Activated naive CD4-positive, alpha-beta T cell treated with anti-CD3 and anti-CD28 coated beads for 36 hours (primary cell): ENCODE measurements around the gene ATRIP. TPM values are rescaled to one million over a fixed set of nuclear protein-coding genes. Genes with fewer than 3 reads are reported as not detected.
A peak's percentile ranks its signal among the peaks of the same experiment; 100 is the strongest.
"Not testable (repeated sequence)": the region's sequence is repeated elsewhere in the genome, so short reads cannot be mapped to it uniquely, and the experiment has no call there.

Source experiments
- CTCF ChIA-PET: fragments of 350-600 bp; sonication (Branson Sonifier 250); formaldehyde crosslinking; loops from one replicate; lab custom pipeline; 2021; ENCODE audit warnings: antibody characterized with exemption; lab: Charles Lee
- DNase-seq: peaks from one replicate; pipeline ENCODE4 v3.0.0-alpha.2; 2020
- H3K27ac Mint-ChIP-seq: one replicate; pipeline ENCODE4 v1.8.0; 2021; ENCODE audit warnings: mild to moderate bottlenecking, mixed read lengths
- H3K27me3 Mint-ChIP-seq: one replicate; pipeline ENCODE4 v1.8.0; 2021; ENCODE audit warnings: low read depth, mixed read lengths
- H3K36me3 Mint-ChIP-seq: one replicate; pipeline ENCODE4 v1.8.0; 2021; ENCODE audit warnings: low read depth, mixed read lengths
- H3K4me1 Mint-ChIP-seq: one replicate; pipeline ENCODE4 v1.8.0; 2021; ENCODE audit warnings: low read depth, mixed read lengths
- H3K4me3 Mint-ChIP-seq: one replicate; pipeline ENCODE4 v1.8.0; 2021; ENCODE audit warnings: mild to moderate bottlenecking, moderate library complexity, mixed read lengths
- H3K9me3 Mint-ChIP-seq: one replicate; pipeline ENCODE4 v1.8.0; 2021; ENCODE audit warnings: mixed read lengths
- intact Hi-C: fragments of 100-400 bp; cut with micrococcal nuclease; formaldehyde crosslinking; loops from one replicate; pipeline ENCODE4 v1.15.1; 2023
- total RNA-seq, 2 experiments: library from RNA; stranded (reverse); gene quantifications; one replicate each; pipeline ENCODE4 v1.2.3, GENCODE V29; 2021

Gene ATRIP
- total RNA-seq, 2 experiments from 2014 or later = 8.9 to 10.0 TPM

GRCh38 chr3:48456456-48456855, 9.9 kb downstream of the ATRIP start:
- no peak overlapping the region for H3K27ac Mint-ChIP-seq
- no peaks in the 10 kb centered on the region for H3K27me3 Mint-ChIP-seq
- CTCF ChIA-PET = interaction anchor here (0.6 to 6.5 kb wide), 4 partner anchors 8 to 720 kb away, joined by 3 to 38 read pairs (median 3); no protein-coding TSS in a partner anchor
- peaks cover 34% of the 10 kb centered on the region for H3K36me3 Mint-ChIP-seq
- no peak for DNase-seq
- intact Hi-C loops = no loop called here
- no peaks in the 10 kb centered on the region for H3K9me3 Mint-ChIP-seq
- no peaks in the 10 kb centered on the region for H3K4me1 Mint-ChIP-seq
- no peak overlapping the region for H3K4me3 Mint-ChIP-seq

- H3K9me3 Mint-ChIP-seq = no peaks in the 10 kb centered on the region
- H3K4me3 Mint-ChIP-seq = no peak overlapping the region
- H3K36me3 Mint-ChIP-seq = peaks cover 22% of the 10 kb centered on the region
- no peak for DNase-seq
- no peaks in the 10 kb centered on the region for H3K4me1 Mint-ChIP-seq
- H3K27ac Mint-ChIP-seq = no peak overlapping the region
- intact Hi-C loops = no loop called here
- no peaks in the 10 kb centered on the region for H3K27me3 Mint-ChIP-seq
- CTCF ChIA-PET = interaction anchor here (0.6 to 1.4 kb wide), 3 partner anchors 23 to 220 kb away, joined by 3 to 4 read pairs (median 4); no protein-coding TSS in a partner anchor
These were observed 12.8 kb downstream of the ATRIP start for GRCh38 chr3:48459331-48459730.

- Mint-ChIP-seq H3K4me3 (no peak overlapping the region), H3K36me3 (peaks cover 19% of the 10 kb centered on the region), H3K9me3 (no peaks in the 10 kb centered on the region), H3K27ac (no peak overlapping the region), H3K4me1 (no peaks in the 10 kb centered on the region), H3K27me3 (no peaks in the 10 kb centered on the region)
- intact Hi-C loops = no loop called here
- CTCF ChIA-PET = interaction anchor here (1.4 to 1.8 kb wide), 2 partner anchors 24 to 85 kb away, joined by 4 to 9 read pairs; no protein-coding TSS in a partner anchor
- DNase-seq = no peak
These were observed 13.4 kb downstream of the ATRIP start for GRCh38 chr3:48459773-48460516.

GRCh38 chr3:48460517-48460902, 14.0 kb downstream of the ATRIP start:
- Mint-ChIP-seq H3K4me1 (peaks cover 4% of the 10 kb centered on the region), H3K27ac (no peak overlapping the region), H3K4me3 (no peak overlapping the region), H3K27me3 (no peaks in the 10 kb centered on the region), H3K36me3 (peaks cover 16% of the 10 kb centered on the region), H3K9me3 (no peaks in the 10 kb centered on the region)
- intact Hi-C loops = no loop called here
- no peak for DNase-seq
- CTCF ChIA-PET = interaction anchor here (1.8 kb wide), 1 partner anchor 24 kb away, joined by 9 read pairs; no protein-coding TSS in a partner anchor

GRCh38 chr3:48461767-48462166, 15.2 kb downstream of the ATRIP start:
- DNase-seq, H3K4me3 Mint-ChIP-seq, intact Hi-C loops, H3K27me3 Mint-ChIP-seq, H3K27ac Mint-ChIP-seq, H3K9me3 Mint-ChIP-seq: not testable (repeated sequence)
- CTCF ChIA-PET = interaction anchor here (0.6 to 1.8 kb wide), 3 partner anchors 25 to 107 kb away, joined by 3 to 5 read pairs (median 4); no protein-coding TSS in a partner anchor
- H3K4me1 Mint-ChIP-seq = peaks cover 10% of the 10 kb centered on the region
- peaks cover 26% of the 10 kb centered on the region for H3K36me3 Mint-ChIP-seq

GRCh38 chr3:48463703-48464102, 17.2 kb downstream of the ATRIP start:
- Mint-ChIP-seq H3K27ac (no peak overlapping the region), H3K9me3 (no peaks in the 10 kb centered on the region), H3K4me1 (peaks cover 29% of the 10 kb centered on the region), H3K27me3 (no peaks in the 10 kb centered on the region), H3K4me3 (no peak overlapping the region), H3K36me3 (peaks cover 36% of the 10 kb centered on the region)
- intact Hi-C loops = no loop called here
- CTCF ChIA-PET = interaction anchor here (0.6 to 1.3 kb wide), 4 partner anchors 16 to 85 kb away, joined by 3 to 5 read pairs (median 3); partner anchors contain the start of gene ATRIP
- DNase-seq = no peak

GRCh38 chr3:48464713-48465221, 18.2 kb downstream of the ATRIP start:
- Mint-ChIP-seq H3K36me3 (peaks cover 38% of the 10 kb centered on the region), H3K4me1 (peaks cover 38% of the 10 kb centered on the region), H3K9me3 (no peaks in the 10 kb centered on the region), H3K27me3 (no peaks in the 10 kb centered on the region), H3K27ac (no peak overlapping the region), H3K4me3 (no peak overlapping the region)
- CTCF ChIA-PET = interaction anchor here (0.9 to 1.3 kb wide), 2 partner anchors 9 to 19 kb away, joined by 3 to 5 read pairs; partner anchors contain the start of gene ATRIP
- DNase-seq = no peak
- intact Hi-C loops = no loop called here

- Mint-ChIP-seq H3K36me3 (peaks cover 39% of the 10 kb centered on the region), H3K4me3 (peak overlapping the region; percentile 93), H3K9me3 (no peaks in the 10 kb centered on the region), H3K27ac (peak overlapping the region; percentile 94), H3K27me3 (no peaks in the 10 kb centered on the region), H3K4me1 (peaks cover 42% of the 10 kb centered on the region)
- no peak for DNase-seq
- CTCF ChIA-PET = no interaction called here
- intact Hi-C loops = no loop called here
These were observed 18.6 kb downstream of the ATRIP start for GRCh38 chr3:48465237-48465530.

GRCh38 chr3:48465531-48466378, 19.2 kb downstream of the ATRIP start:
- H3K36me3 Mint-ChIP-seq = peaks cover 42% of the 10 kb centered on the region
- H3K4me1 Mint-ChIP-seq = peaks cover 47% of the 10 kb centered on the region
- DNase-seq = peak; percentile 89
- H3K4me3 Mint-ChIP-seq = peak overlapping the region; percentile 93
- H3K27me3 Mint-ChIP-seq = no peaks in the 10 kb centered on the region
- peak overlapping the region; percentile 94 for H3K27ac Mint-ChIP-seq
- intact Hi-C loops = loop anchor here (1.0 kb wide), 2 partner anchors 42 to 83 kb away; no protein-coding TSS in a partner anchor
- no peaks in the 10 kb centered on the region for H3K9me3 Mint-ChIP-seq
- CTCF ChIA-PET = interaction anchor here (1.0 to 1.7 kb wide), 2 partner anchors 84 to 92 kb away, joined by 3 to 4 read pairs; no protein-coding TSS in a partner anchor

- H3K4me1 Mint-ChIP-seq = peaks cover 50% of the 10 kb centered on the region
- H3K27me3 Mint-ChIP-seq = no peaks in the 10 kb centered on the region
- intact Hi-C loops = loop anchor here (1.0 kb wide), 2 partner anchors 41 to 82 kb away; no protein-coding TSS in a partner anchor
- H3K36me3 Mint-ChIP-seq = peaks cover 42% of the 10 kb centered on the region
- H3K27ac Mint-ChIP-seq = peak overlapping the region; percentile 94
- no peaks in the 10 kb centered on the region for H3K9me3 Mint-ChIP-seq
- CTCF ChIA-PET = interaction anchor here (0.7 to 1.7 kb wide), 3 partner anchors 83 to 221 kb away, joined by 3 to 4 read pairs (median 3); no protein-coding TSS in a partner anchor
- peak overlapping the region; percentile 93 for H3K4me3 Mint-ChIP-seq
- peak; percentile 47 for DNase-seq
These were observed 20.0 kb downstream of the ATRIP start for GRCh38 chr3:48466386-48467109.

- Mint-ChIP-seq H3K27ac (peak overlapping the region; percentile 94), H3K4me1 (peaks cover 50% of the 10 kb centered on the region), H3K9me3 (no peaks in the 10 kb centered on the region), H3K36me3 (peaks cover 42% of the 10 kb centered on the region), H3K27me3 (no peaks in the 10 kb centered on the region), H3K4me3 (peak overlapping the region; percentile 93)
- no peak for DNase-seq
- CTCF ChIA-PET = interaction anchor here (0.6 to 1.7 kb wide), 4 partner anchors 42 to 221 kb away, joined by 3 to 4 read pairs (median 3); no protein-coding TSS in a partner anchor
- intact Hi-C loops = no loop called here
These were observed 20.5 kb downstream of the ATRIP start for GRCh38 chr3:48467110-48467454.
